ENCODE results near the gene USP22.

DNA sequence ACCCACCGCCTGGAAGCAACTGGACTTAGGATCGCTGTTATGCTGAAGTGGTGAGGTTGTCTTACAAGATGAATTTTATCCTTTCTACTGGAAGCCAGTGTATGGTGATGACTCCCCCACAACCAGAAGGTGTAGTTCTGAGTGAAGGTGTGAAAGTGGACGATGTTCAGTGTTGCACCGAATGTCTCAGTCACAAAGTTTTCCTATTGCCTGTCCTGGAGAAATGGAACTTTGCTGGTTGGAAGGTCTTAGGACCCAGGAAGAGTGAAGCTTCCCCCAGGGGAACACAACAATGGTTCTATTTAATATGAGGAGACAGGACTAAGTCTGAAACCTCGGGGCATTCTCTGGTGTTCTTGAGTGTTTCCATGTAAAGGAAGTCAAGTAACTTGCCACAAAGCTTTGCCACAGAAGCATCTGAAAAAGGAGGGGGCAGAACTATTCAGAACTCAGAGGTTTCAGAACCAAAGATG is 44.2 kb downstream of the USP22 start:
- TF ChIP-seq, protein P1, sequence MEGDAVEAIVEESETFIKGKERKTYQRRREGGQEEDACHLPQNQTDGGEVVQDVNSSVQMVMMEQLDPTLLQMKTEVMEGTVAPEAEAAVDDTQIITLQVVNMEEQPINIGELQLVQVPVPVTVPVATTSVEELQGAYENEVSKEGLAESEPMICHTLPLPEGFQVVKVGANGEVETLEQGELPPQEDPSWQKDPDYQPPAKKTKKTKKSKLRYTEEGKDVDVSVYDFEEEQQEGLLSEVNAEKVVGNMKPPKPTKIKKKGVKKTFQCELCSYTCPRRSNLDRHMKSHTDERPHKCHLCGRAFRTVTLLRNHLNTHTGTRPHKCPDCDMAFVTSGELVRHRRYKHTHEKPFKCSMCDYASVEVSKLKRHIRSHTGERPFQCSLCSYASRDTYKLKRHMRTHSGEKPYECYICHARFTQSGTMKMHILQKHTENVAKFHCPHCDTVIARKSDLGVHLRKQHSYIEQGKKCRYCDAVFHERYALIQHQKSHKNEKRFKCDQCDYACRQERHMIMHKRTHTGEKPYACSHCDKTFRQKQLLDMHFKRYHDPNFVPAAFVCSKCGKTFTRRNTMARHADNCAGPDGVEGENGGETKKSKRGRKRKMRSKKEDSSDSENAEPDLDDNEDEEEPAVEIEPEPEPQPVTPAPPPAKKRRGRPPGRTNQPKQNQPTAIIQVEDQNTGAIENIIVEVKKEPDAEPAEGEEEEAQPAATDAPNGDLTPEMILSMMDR (IDR thresholded peaks at IDR 0.05) = no peak
- TF ChIP-seq ZFX (IDR thresholded peaks at IDR 0.05; ENCODE audit: borderline replicate concordance) = no peak

All from 22Rv1 (cell line).